ENCODE results near the gene CMSS1.
"Not testable (repeated sequence)": the region's sequence is repeated elsewhere in the genome, so short reads cannot be mapped to it uniquely, and the experiment has no call there.

The CMSS1 gene

DNA sequence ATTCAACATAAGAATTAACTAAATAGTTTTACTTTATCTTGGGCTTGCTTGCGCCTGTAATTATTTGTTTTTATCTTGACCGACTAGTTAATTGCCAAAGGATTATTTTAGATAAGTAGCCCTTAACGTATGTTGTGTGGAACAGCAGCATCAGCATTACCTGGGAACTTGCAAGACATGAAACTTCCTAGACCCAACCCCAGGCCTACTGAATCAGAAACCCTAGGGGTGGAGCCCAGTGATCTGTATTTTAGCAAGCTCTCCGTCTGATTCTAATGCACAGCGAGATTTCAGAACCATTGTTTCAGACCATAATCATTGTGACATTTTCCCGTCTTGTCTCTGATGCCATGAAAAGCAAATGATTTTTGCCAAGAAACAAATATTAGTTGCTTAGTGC is 265.5 kb downstream of the CMSS1 start:
- no peak for DNase-seq (ENCODE audit: low read depth in 3 of 3)

DNA sequence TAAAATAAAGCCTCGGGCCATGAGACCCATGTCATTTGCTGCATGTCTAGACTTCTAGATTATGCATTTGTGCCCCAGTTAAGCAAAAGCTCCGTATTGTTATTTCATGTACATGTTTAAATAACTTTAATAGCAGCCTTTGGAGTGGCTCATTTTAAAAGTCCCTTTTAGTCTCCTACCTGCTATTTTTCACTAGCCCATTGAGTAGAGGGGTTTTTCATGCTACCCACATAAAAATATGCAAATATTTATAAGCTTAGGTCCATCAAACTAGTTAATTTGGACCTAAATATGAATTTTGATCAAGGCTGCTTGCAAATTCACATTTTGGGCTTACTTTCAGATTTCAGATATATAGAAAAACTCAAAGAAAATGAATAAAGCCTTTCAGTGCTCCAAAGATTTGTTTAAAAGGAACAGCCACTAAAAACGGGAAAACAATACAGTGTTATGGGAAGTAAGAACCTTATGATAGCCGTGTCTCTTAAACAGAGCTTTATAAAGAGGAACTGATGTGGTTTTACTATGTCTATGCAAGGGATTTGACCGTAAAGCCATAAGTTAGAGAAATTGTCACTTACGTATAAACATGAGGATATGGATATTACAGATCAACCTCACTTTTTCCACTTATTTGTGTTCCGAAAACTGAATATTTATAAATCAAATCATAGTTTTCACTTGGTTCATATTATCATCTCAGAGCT is 266.6 kb downstream of the CMSS1 start:
- DNase-seq (ENCODE audit: low read depth in 3 of 3), result no peak

DNA sequence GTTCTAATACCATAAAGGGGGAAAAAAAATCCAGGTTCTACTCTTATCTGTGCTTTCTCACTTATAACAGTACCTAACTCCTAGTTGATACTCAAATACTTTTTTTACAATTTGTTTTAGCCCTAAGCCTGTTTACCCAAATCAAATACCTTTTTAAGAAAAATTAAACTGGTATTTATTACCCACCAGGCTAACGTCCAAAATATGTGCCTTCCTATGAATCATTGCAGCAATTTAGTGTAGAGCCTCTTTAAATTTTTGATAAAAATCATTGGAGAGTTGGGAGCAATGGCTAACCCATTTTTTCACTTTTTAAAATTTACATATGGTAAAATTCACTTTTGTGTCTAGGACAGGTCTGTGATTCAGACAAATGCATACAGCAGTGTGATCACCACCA is 268.7 kb downstream of the CMSS1 start:
- no peak for DNase-seq (ENCODE audit: low read depth in 3 of 3)

DNA sequence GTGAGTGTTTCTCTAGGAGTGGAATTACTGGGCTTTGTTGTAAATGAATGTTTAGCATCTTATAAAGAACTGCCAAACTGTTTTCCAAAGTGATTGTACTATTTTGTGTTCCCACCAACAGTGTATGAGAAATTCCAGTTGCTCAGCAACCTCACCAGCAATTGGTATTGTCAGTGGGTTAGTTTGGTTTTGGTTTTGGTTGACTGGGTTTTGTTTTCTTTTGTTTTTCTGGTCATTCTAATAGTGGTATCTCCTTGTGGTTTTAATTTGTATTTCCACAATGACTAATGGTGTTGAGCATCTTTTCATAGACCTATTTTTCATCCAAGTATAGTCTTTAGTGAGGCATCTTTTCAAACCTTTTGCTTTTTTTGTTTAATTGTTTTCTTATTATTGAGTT is 269.5 kb downstream of the CMSS1 start:
- no peak for DNase-seq (ENCODE audit: low read depth in 3 of 3)

DNA sequence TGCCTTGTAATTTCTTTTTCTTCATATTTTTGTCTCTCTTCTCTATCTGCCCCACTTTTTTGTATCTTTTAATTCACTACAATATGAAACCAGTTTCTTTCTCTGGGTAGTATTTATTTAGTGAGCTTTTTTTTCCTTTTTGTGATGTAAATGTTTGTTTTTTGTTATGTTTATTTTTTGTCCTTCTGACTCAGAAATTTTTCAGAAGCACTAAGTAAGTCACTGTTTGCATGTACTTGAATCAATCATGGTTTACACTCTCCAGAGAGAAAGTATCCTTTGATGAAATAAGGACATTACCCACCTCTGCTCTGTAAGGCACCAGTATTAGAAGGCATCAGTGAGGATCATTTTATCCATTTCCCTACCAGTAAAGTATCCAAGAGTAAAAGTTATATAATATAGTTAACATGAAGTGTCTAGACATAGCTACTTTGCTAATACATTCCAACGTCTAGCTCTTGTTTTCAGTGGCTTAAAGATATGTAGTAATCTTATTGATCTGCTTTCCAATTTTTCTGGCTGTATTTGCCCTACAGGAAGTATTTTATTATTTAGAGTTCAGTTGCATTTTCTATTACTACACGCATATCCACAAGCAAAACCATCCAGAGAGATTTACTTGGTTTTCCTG is 271.2 kb downstream of the CMSS1 start:
- DNase-seq (ENCODE audit: low read depth in 3 of 3), result no peak

DNA sequence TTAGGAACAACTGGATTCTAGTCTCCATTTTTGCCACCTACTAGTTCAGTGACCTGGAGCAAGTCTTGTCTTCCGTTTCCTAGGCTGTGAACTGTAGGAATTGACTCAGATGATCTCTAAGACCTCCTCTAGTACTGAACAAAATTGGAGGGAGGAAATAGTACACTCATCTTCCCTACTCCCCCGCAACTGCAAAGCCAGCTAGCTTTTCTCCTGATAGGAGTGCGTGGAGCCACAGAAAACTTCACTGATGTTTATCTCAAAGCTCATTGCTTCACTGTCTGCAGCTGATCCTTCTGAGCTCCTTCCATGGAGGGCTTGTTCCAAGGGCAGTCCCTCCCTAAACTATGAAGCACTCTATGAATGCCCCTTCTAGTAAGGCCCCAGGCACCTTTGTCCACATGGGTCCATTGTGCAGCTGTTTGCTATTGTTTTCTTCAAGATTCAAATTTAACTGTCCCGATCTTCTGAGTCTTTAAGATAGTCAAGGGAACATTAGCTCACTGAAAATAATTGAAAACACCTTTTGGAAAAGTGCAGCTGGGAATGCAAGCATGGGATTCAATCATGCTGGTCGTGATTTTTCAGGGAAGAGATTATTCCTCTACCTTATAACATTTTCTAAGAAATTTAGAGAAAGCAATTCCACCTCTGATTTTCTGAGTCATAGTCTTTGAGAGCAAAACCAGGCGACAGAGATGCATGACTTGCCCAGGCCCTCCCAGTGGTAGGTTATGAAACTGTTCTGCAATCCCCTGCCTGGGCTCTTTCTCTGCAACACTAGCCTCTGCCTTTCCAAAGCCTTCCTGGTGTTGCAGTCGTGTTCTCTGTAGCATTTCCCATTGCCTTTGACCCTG is 272.4 kb downstream of the CMSS1 start:
- no peak for DNase-seq (ENCODE audit: low read depth in 3 of 3)

DNA sequence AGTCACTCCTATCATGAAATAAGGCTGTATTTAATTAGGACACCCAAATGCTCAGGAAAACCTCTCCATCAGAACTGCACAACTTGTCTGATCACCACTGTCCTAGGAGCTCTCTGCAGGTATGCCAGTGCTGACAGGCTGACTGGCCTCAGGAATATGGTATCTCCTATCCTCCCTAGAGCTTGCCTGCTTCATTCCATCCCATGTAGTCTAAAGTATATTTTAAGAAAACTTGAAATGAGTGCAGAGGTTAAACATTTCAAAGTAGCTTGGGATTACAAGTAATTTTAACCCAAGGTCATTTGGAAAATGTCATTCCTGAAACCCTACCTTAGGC is 273.0 kb downstream of the CMSS1 start:
- no peak for DNase-seq (ENCODE audit: low read depth in 3 of 3)

DNA sequence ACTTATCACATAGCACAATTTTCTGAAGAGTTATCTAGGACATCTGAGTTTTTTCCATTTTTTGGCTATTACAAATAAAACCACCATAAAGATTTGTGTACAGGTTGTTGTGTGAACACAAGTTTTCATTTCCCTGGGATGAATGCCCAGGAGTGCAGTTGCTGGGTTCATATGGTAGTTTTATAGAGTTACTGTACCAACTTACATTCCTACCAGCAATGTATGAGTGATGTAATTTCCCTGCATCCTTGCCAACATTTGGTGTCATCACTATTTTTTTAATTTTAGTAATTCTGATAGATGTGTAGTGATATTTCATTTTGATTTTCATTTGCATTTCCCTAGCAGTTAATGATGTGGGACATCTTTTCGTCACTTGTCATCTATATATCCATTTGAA is 276.2 kb downstream of the CMSS1 start:
- DNase-seq (ENCODE audit: low read depth in 3 of 3), result no peak

DNA sequence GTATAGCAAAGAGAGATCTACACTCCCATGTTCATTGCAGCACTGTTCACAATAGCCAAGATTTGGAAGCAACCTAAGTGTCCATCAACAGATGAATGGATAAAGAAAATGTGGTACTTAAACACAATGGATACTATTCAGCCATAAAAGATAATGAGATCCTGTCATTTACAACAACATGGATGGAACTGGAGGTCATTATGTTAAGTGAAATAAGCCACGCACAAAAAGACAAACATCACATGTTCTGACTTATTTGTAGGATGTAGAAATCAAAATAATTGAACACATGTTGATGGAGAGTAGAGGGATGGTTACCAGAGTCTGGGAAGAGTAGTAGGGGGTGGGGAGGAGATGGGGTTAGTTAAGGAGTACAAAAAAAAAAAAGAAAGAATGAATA is 278.6 kb downstream of the CMSS1 start:
- not testable (repeated sequence) for DNase-seq (ENCODE audit: low read depth in 3 of 3)

DNA sequence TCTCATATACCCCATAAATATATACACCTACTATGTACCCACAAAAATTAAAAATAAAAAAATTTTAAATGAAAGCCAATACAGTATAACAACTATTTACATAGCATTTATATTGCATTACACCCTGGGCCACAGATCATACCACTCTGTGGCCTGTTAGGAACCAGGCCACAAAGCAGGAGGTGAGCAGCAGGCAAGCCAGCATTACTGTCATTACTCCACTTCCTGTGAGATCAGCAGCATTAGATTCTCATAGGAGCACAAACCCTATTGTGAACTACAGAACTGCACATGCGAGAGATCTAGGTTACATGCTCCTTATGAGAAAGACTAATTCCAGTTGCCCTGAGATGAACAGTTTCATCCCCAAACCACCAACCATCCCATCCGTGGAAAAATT is 279.2 kb downstream of the CMSS1 start:
- DNase-seq (ENCODE audit: low read depth in 3 of 3), result no peak

DNA sequence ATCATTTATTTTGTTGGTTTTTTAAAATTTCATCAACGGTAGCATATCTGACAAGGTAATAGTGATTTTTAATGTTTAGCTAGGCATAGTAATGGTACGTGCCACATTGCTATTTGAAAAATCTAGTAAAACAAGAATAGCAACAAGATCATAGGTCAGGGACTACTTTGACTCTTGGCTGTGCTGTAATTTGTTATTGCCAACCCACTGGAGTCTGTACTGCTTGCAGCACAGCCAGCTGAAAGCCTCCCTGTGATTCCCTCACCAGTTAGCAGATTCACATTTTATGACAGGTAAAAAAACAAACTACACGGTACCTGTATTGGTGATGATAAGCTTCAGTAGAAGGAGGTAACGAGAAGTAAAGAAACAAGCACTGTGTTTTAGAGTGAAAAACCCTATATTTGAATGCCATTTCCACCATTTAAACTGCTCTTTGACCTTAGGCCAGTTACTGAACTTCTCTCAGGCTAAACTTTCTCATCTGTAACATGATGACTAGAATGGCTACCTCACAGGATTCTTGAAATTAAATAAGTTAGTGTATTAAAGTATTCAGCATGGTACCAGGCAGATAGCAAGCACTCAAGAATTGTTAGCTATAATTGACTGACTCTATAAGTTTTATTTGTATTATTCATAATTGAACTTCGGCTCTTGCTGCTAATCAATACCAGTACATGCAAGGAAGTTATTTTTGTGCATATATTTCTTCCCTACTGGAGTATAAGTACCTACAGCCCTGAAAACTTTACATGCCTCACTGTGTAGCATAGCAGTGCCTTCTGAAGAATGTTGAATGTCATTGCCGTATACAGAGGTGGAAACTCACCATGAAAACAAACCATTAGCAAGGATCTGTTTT is 280.5 kb downstream of the CMSS1 start:
- DNase-seq (ENCODE audit: low read depth in 3 of 3), result no peak

DNA sequence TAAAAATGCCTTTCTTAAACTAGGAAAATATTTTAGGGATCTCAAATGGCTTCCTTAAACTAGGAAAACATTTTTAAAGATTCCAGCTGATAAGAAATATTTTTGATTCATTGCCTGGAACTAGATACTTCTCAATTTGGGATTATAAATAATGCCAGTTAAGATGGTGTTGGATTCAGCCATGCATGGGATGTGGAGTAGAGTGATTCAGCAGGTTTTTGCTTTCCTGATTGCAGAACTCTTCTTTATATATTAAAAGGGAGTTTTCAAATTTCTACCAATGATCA is 281.1 kb downstream of the CMSS1 start:
- no peak for DNase-seq (ENCODE audit: low read depth in 3 of 3)

DNA sequence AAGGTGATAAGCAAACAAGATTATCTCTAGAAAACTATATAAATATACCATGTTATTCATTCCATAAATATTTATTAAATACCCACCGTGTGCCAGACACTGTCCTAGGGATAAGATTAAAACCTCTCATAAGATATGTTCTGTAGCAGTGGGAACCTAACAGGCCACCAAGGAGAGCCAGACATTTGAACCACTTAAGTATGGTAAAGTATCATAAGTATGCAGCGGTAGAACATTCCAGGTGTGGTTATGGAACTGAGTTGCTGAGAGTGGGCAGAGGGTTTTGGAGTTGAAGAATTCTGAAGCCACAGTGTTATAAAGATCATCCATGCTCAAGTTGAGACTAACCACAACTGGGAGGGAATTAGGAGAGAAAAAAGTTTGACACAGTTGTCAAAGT is 282.0 kb downstream of the CMSS1 start:
- DNase-seq (ENCODE audit: low read depth in 3 of 3), result no peak

DNA sequence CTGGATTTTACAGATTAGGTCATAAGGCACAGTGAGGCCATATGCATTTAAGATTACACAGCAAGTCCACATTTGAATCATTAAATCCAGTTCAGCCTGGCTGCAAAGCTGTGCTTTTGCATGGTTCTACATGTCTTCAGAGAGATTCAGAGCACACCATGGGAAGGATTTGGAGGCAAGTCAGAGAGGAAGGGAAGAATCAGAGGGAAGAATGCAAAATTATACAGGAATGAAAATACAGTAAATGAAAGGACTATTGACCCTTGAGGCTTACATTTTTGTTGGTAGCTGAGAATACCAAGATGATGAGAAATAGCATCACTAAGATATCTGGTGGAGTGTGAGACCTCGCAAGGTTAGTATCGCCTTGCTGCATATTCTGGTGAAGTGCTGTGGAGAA is 282.8 kb downstream of the CMSS1 start:
- no peak for DNase-seq (ENCODE audit: low read depth in 3 of 3)

DNA sequence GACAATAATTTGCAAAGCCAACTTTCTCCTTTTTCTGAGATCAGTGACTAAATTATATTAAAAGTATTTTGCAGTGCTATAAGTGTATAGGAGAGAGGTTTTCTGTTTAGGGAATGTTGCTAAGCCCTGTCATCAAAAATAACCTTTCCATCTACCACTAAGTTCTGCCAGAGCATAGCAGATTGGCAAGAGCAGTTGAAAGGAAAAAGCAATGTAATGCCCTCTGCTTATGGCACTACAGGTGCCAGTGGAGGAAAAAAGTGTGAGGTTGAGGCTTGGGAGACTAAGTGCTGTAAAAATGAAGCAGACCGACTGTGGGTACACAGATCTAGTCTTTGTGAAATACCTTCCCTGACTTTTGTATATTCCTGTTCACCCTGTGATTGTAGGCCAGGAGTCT is 285.1 kb downstream of the CMSS1 start:
- DNase-seq (ENCODE audit: low read depth in 3 of 3), result no peak

DNA sequence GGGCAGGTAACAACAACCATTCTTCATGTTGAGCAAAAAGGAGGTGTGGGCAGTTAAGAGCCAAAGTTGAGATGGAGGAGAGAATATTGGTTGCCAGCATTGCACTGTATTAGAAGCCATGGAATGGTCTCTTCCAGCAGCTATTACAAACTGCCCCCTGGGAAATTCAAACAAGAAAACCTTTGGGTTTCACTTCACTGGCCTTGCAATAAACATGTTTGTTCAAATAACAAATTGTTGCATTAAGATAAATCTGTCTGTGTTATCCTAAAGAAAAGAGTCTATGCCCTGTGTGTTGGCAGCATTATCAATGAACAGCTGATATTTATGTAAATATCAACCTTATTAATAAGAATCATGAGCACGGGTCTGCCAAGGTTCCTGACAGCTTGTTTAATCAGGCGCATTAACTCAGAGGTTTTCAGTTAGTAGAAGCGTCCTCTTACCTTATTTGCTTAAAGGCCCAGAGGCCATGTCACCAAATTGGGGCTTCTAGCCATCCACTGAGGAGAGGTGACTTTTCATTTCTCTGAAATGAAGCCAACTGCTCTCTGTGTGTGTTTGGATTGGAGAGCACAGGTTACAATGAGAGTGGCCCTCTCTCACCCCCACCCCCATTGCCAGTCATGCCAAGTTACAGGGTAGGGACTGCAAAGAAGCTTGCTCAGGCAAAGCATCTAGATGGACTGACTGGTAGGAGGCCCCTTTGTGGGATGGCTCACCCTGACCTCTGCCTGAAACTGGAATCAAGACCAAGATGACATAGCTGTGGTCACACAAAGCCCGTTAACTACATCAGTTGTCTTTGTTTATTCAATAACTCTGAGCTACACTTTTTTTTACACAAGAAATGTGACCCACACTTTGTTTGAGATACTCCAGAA is 286.1 kb downstream of the CMSS1 start:
- DNase-seq (ENCODE audit: low read depth in 3 of 3), result no peak

DNA sequence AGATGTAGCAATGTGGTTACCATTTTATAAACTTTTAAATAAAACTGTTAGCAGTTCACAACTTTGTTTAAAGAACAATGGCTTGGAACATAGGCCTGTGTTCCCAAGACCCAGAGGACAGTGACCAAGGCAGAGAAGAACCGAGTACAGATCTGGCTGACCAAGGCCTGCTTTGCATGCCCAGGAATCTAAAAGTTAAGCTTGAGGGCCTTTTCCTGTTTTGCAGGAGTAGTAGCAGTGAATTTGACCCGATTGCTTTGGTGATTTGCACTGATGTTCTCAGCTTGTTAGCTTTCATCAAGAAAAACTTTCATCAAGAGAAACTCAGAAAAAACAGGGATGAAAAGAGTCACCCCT is 286.8 kb downstream of the CMSS1 start:
- no peak for DNase-seq (ENCODE audit: low read depth in 3 of 3)

DNA sequence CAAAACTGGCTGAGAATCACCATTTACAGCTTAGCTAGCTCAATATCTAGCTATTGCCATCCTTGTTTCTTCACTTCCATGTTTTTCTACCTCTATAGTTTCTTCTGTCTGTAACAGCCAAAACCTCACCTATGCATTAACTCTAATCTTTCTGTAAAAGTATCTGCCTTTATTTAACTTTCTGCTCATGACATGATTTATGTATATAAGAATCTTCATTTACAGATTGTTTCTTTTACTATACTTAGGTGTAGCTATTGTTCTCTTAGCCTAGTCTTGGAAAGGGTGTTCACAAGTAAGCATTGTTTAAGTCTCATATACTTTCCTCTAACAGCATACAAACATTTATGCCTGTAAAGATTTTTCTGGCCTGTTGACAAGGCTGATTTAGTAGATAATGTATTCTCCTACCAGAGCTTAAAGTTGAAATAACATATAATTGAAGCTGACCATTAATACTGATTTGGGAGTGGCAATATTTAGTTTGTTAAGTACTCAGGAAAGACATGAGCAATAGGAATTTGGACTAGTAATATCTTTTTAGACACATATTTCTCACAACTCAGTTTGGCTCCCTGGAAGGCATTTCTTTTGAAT is 287.3 kb downstream of the CMSS1 start:
- DNase-seq (ENCODE audit: low read depth in 3 of 3), result no peak

DNA sequence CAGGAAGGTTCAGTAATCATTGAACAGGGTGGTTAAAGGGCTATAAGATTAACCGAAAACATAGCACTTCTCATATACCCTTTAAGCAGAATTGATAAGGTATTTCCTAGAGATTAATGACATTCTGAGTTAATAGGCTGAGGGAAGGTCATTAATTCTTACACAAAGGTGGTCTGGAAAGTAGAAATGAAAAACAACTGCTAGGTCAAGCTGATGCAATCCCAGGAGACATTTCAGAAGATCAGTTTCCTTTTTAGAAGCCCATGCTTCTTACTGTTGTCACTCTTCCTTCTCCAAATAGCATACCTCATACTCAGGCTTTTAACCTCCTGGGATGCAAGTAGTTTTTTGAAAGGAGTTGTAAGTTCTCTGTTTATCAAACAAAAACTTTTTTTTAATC is 287.8 kb downstream of the CMSS1 start:
- DNase-seq (ENCODE audit: low read depth in 3 of 3), result no peak

DNA sequence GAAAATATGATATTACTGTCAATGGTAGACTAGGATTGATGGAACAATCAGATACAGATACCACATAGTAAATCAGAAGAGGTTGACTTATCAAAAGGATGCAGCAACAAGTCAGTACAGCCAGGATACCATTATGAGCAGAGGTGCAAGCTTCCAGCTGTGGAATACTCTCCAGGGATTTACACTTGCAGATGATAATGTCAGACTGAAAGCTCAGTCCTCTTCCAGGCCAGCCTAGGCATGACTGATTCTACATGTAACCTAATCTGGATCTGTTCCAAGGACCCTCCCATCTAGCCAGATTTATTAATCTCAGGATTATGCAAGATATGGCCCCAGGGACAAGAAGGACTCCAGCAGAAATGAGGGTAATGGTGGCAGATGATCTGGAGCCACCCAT is 288.4 kb downstream of the CMSS1 start:
- no peak for DNase-seq (ENCODE audit: low read depth in 3 of 3)

DNA sequence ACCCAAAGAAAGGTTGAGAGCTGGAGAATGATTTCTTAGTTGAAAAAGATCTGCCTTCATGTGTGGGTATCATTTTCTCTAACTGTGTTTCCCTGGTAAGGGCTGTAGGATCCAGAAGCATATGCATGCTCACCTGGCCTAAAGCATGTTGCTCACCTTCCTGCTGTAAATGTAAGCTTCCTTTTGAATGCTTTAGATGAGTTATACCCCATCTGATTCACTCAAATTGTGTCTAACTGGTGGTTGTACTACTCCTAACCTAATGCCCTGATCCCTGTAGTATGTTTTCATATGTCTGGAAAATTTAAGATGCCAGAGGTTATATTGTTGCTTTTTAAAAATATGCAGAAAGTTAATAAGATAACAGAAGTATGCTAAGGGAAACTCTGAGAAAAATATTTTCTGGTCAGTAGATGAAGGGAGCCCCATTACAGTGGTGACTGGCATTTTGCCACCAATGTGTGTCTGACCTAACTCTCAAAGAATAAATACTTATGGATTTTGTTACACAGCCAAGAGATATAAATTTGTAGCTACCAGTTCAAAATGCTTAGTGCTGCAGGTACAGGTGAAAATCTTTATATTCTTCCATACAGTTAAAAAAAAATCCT is 289.0 kb downstream of the CMSS1 start:
- no peak for DNase-seq (ENCODE audit: low read depth in 3 of 3)

All from stimulated activated CD4-positive, alpha-beta T cell treated with anti-CD3 and anti-CD28 coated beads, TNF-alpha, amount 100 ng/mL, for 4 hours (primary cell).